C4-2B (cell line): ENCODE data around the gene SSTR4.

ENCODE experiments used
- H3K27ac ChIP-seq: fragments of 450-650 bp; 2 replicates; pipeline ENCODE4 v1.5.1; 2017
- ZFX ChIP-seq: fragments of 450-650 bp; IDR thresholded peaks from 2 replicates; pipeline ENCODE4 v1.6.1; 2017
- TF ChIP-seq, protein P1 (sequence below): fragments of 450-650 bp; conservative IDR thresholded peaks from 2 replicates; pipeline ENCODE4 v1.5.1; 2017; ENCODE audit warnings: mild to moderate bottlenecking

The SSTR4 gene

DNA sequence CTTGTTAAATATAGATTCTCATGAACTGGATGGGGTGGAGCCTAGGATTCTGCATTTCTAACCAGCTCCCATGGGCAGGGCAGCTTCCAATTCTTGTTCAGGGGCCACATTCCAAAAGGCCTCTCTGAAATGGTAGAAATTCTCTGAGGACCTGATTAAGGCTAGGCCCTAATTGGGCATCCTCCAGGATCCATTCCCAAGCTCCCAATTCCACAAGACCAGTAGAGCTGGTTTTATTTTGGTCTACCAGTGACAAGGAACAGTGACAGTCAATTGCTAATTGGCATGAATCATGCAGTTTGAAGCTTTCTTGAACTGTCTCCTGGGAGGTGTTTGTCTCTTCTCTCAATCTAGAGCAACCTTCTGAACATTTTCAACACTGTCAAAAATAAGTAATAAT lies 11.3 kb downstream of the SSTR4 start:
- no peak for TF ChIP-seq ZFX
- TF ChIP-seq, protein P1, sequence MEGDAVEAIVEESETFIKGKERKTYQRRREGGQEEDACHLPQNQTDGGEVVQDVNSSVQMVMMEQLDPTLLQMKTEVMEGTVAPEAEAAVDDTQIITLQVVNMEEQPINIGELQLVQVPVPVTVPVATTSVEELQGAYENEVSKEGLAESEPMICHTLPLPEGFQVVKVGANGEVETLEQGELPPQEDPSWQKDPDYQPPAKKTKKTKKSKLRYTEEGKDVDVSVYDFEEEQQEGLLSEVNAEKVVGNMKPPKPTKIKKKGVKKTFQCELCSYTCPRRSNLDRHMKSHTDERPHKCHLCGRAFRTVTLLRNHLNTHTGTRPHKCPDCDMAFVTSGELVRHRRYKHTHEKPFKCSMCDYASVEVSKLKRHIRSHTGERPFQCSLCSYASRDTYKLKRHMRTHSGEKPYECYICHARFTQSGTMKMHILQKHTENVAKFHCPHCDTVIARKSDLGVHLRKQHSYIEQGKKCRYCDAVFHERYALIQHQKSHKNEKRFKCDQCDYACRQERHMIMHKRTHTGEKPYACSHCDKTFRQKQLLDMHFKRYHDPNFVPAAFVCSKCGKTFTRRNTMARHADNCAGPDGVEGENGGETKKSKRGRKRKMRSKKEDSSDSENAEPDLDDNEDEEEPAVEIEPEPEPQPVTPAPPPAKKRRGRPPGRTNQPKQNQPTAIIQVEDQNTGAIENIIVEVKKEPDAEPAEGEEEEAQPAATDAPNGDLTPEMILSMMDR: no peak
- no peak overlapping the region for H3K27ac ChIP-seq

DNA sequence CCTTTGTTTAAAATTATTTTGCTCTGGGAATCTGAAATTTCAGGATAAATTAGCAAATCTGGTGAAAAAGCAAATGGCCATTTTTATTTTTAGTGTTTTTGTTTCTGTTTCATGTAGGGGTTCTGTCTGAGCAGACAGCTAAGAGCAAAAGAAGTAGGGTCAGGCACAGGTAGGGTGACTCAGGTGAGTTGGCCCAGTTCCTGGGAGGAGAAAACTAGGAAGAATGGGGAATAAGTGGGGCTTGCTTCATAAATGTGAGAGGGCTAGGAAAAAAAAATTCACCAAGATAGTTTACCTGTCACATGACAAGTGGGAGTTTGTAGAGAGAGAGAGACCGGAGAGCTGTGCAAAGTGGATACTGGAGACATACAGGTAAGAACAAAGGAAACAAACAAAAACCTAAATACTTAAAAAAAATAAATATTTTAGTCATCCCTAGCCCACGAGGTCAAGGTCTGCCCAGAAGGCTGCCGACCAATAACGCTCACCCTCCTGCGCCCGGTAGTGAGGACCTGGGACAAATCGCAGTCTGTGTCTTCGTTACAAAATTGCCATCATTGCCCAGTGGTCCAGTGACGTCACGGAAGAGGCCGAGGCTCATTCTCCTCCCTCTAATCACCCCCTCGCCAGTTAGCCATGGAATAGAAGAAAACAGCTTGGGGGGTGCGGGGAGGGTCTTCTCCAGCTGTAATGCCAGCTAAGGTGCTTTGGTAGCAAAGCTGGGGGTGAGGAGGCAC lies 12.1 kb downstream of the SSTR4 start:
- H3K27ac ChIP-seq: no peak overlapping the region
- TF ChIP-seq ZFX: no peak
- TF ChIP-seq, protein P1: no peak

DNA sequence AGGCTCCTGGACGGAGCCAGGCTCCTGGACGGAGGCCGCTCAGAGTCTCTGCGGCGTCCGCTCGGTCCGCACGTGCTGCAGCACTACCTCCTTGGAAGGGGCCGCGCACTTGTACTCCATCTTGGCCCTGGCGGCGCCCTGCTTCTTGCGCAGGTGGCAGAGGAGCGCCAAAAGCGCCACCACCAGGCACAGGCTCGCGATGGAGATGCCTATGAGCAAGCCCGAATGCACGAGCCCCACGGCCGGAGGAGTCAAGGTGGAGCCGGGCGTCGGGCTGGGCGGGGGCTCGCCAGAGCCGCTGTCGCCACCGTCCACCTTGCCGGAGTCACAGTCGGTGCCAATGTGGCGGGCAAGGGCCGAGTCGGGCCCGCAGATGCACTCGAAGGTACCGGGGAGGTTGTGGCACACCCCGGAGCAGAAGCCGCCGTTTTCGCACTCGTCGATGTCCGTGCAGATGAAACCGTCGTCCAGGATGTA lies 12.7 kb downstream of the SSTR4 start:
- no peak overlapping the region for H3K27ac ChIP-seq

DNA sequence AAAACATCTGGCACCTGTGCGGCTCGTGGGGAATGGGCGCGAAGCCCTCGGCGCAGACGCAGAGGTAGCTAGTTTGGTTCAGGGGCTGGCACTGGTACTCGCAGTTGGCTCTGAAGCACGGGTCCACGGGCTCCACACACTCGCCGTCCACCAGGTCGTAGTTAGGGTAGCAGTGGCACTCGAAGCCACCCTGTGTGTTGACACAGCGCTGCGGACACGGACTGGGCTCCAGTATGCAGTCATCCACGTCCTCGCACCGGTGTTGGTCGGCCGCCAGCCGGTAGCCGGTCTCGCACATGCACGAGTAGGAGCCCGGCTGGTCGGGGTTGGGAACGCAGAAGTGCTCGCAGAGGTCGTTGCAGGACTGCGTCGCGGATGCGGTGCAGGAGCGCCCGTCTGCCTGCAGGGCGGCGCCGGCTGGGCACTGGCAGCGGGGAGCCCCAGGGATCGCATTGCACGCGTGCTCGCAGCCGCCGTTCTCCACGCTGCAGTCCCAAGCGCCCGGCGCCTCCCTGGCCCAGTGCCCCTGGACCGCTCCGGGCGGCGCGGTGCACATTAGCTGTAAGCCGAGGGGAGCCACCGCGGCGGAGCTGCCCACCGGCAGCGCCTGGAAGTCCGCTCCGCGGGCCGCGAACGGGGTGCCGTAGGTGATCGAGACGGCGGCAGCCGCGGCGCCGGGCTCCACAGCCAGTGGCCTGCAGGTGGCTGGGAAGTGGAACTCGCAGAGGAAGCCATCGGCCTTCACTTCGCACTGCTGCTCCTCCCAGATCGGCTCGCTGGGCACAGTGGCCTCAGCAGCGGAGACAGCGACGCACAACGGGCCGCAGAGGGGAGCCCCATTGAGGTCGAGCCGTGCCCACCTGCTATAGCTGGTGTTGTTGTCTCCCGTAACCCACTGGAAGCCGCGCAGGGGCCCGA lies 13.4 kb downstream of the SSTR4 start:
- H3K27ac ChIP-seq: no peak overlapping the region
- TF ChIP-seq, protein P1: peak; percentile 58
- TF ChIP-seq ZFX: no peak

More for the DNA sequence above, 12.7 kb downstream of the SSTR4 start:
- TF ChIP-seq, protein P1: no peak
- TF ChIP-seq ZFX: no peak

DNA sequence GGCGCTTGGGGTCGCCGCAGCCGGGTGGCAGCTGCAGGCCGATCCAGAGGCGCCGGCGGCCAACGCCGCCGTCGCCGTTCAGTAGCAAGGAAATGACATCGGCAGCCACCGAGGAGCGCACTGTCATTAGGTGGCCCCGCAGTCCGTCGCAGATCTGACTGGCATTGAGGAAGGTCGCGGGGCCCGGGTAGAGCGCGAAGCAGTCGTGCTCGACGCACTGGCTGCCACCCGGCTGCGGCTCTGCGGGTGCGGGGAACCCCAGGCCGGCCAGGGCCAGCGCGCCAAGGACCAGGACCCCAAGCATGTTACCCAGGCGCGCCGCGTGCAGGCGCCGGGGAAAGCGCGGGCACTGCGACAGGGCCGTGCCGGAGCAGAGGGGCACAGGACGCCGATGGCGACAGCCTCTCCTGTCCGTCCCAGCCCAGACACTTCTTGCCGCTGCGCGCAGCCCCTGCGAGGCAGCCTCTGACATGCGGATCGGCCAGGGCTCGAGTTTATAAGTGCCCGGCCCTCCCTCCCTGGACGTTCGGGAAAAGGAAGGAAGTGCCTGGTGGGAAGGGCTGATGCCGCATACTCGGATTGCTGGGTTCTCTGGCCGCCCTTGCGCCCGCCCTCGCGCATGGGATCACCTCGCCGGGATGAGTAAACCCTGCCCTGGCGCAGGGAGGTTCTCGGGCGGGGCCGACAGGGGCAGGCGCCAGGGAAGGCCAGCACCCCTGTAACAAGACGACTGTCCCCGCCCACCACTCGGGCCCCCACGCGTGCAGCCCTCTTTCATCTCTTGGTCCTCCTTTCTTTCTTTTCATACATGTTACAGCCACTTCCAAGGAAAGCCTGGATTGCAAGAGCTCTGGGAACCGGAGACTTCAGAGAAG lies 14.3 kb downstream of the SSTR4 start, which contains the start of gene THBD:
Gene THBD, minus strand, starts transcription at position 472 of the 875 bp plus-strand sequence. Its CDS starts 168 bp downstream, at position 304.
- TF ChIP-seq, protein P1: no peak
- no peak for TF ChIP-seq ZFX
- no peak within 1 kb of the TSS for H3K27ac ChIP-seq

DNA sequence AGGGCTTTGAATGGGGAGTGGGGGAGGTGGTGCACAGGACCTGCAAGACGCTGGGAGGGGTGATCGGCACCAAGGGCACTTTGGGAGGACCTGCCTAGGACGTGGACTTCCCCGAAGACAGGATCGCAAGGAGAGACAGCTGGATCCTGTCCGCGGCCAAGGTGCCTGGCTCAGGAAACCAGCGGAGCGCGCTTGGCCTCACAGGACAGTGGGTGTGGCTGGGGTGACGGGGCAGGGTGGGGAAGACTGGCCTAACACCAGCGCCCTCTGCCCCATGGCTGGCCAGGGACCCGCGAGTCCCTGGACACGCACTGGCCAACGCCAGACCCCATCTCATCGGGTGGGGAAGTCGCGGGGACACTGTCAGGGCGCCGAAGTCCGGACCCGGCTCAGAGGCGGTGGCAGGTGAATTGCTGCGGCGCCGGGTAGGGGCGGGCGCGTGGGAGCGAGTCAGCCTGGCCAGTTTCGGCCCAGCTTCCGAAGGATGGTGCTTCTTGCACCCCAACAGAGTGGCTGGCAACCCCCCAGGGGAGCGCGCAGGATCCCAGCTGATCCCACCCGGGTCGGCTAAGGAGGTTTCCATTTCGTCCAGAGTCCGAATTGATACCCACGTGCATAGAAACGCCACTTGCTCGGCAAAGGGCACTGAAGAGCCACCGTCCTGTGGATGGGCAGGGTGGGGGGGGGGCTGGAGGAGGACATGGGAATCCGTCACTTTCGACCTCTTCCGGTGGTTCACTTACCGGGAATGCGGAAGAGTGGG lies 15.1 kb downstream of the SSTR4 start:
- H3K27ac ChIP-seq: no peak overlapping the region
- no peak for TF ChIP-seq ZFX
- TF ChIP-seq, protein P1: no peak
